ENCODE measurements around the gene SNED1. TPM values are rescaled to one million over a fixed set of nuclear protein-coding genes. Genes with fewer than 3 reads are reported as not detected.

The SNED1 gene
- polyA plus RNA-seq, 3 donors: 0.02 to 3.4 (median 0.12) TPM

GRCh38 chr2:241099246-241099645, 100.8 kb downstream of the SNED1 start:
- intact Hi-C loops (cut with micrococcal nuclease): no loop called here
- Histone ChIP-seq H3K36me3 (replicated peaks in 1 of 2; ENCODE audit: control insufficient read depth in 1 of 2, insufficient read depth in 2 of 2, low read length in 2 of 2) (peaks cover 53 to 60% of the 10 kb centered on the region in 2 donors), H4K20me1 (ENCODE audit: insufficient read depth, low read length) (peaks cover 29% of the 10 kb centered on the region), H3K4me1 (ENCODE audit: control insufficient read depth in 1 of 2, insufficient read depth in 2 of 2, low read length in 2 of 2) (peaks cover 16 to 24% of the 10 kb centered on the region in 2 donors), H3K4me2 (replicated peaks; ENCODE audit: extremely low read depth, low read length, poor library complexity, severe bottlenecking) (no peak overlapping the region), H3K4me3 (replicated peaks in 1 of 3; ENCODE audit: low read depth in 2 of 3, low read length in 3 of 3) (no peak overlapping the region), H3K9ac (ENCODE audit: insufficient read depth, low read length, poor library complexity, severe bottlenecking) (no peak overlapping the region), H2AFZ (ENCODE audit: insufficient read depth, low read depth, low read length, poor library complexity, severe bottlenecking) (no peak overlapping the region), H3K79me2 (ENCODE audit: insufficient read depth, low read length) (peaks cover 42% of the 10 kb centered on the region), H3K9me3 (replicated peaks in 1 of 2; ENCODE audit: control insufficient read depth in 1 of 2, insufficient read depth in 1 of 2, low read length in 2 of 2) (no peaks in the 10 kb centered on the region), H3K27ac (ENCODE audit: low read depth in 1 of 2, low read length in 2 of 2) (no peak overlapping the region), H3K27me3 (ENCODE audit: control insufficient read depth in 2 of 2, insufficient read depth in 2 of 2, low read length in 2 of 2) (no peaks in the 10 kb centered on the region)
- Mint-ChIP-seq H3K4me3 (no peak overlapping the region), H3K36me3 (peaks cover 47 to 50% of the 10 kb centered on the region in 2 donors), H3K27ac (no peak overlapping the region), H3K27me3 (ENCODE audit: low read depth in 3 of 3) (peaks cover 0 to 6% (median 0%) of the 10 kb centered on the region in 3 donors), H3K4me1 (peaks cover 26% of the 10 kb centered on the region), H3K9me3 (no peaks in the 10 kb centered on the region)
- 98% methylated on average over 5 of the region's 5 CpGs for WGBS (ENCODE audit: insufficient coverage)
- no peak for DNase-seq
- TF ChIP-seq, protein P1, sequence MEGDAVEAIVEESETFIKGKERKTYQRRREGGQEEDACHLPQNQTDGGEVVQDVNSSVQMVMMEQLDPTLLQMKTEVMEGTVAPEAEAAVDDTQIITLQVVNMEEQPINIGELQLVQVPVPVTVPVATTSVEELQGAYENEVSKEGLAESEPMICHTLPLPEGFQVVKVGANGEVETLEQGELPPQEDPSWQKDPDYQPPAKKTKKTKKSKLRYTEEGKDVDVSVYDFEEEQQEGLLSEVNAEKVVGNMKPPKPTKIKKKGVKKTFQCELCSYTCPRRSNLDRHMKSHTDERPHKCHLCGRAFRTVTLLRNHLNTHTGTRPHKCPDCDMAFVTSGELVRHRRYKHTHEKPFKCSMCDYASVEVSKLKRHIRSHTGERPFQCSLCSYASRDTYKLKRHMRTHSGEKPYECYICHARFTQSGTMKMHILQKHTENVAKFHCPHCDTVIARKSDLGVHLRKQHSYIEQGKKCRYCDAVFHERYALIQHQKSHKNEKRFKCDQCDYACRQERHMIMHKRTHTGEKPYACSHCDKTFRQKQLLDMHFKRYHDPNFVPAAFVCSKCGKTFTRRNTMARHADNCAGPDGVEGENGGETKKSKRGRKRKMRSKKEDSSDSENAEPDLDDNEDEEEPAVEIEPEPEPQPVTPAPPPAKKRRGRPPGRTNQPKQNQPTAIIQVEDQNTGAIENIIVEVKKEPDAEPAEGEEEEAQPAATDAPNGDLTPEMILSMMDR (IDR thresholded peaks at IDR 0.05): no peak

DNA sequence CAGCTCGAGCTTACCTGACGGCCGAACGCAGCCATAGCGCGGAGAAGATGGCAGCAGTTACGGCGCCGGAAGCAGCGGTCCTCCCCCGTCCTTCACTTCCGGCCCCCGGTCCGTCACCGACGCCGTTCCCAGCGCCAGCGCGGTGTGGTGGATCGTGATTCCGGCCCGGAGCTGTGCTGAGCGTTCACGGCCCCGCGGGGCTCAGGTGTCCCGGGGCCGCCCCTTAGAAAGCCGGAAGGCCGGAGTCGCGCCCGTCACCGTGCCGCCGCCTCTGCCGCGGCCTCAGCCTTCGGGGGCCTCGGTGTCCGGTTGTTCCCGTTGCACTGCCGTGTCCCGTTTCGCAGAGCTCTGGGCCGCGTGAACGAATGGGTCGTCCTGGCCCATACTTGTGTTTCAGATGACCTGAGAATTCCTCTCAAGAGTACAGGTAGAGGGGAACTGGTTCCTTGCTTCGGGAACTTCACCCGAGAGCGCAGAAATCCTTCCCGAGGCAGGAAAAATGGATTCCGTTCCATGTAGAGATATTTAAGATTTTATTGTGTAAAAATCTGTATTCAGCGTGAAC, 103.9 kb downstream of the SNED1 start, which contains the start of gene MTERF4:
Gene MTERF4 (minus strand): TSS at position 49 of the 565 bp plus-strand sequence. CDS start 14 bp downstream, at position 35.
- peak within 1 kb of the TSS; percentile 91 to 97 for H3K4me3 Mint-ChIP-seq
- peaks cover 26% of the 10 kb centered on the region for H3K4me1 Mint-ChIP-seq
- Histone ChIP-seq H3K27me3 (ENCODE audit: control insufficient read depth in 2 of 2, insufficient read depth in 2 of 2, low read length in 2 of 2) (no peaks in the 10 kb centered on the region), H3K9ac (ENCODE audit: insufficient read depth, low read length, poor library complexity, severe bottlenecking) (peak within 1 kb of the TSS; percentile 85), H2AFZ (ENCODE audit: insufficient read depth, low read depth, low read length, poor library complexity, severe bottlenecking) (peak within 1 kb of the TSS; percentile 95), H3K9me3 (replicated peaks in 1 of 2; ENCODE audit: control insufficient read depth in 1 of 2, insufficient read depth in 1 of 2, low read length in 2 of 2) (no peaks in the 10 kb centered on the region), H3K27ac (ENCODE audit: low read depth in 1 of 2, low read length in 2 of 2) (peak within 1 kb of the TSS; percentile 25 to 82), H3K4me3 (replicated peaks in 1 of 3; ENCODE audit: low read depth in 2 of 3, low read length in 3 of 3) (peak within 1 kb of the TSS; percentile 76 to 87 (median 84)), H3K4me1 (ENCODE audit: control insufficient read depth in 1 of 2, insufficient read depth in 2 of 2, low read length in 2 of 2) (peaks cover 16 to 24% of the 10 kb centered on the region in 2 donors), H3K79me2 (ENCODE audit: insufficient read depth, low read length) (peaks cover 42% of the 10 kb centered on the region), H3K4me2 (replicated peaks; ENCODE audit: extremely low read depth, low read length, poor library complexity, severe bottlenecking) (peak within 1 kb of the TSS; percentile 85), H4K20me1 (ENCODE audit: insufficient read depth, low read length) (peaks cover 12% of the 10 kb centered on the region), H3K36me3 (replicated peaks in 1 of 2; ENCODE audit: control insufficient read depth in 1 of 2, insufficient read depth in 2 of 2, low read length in 2 of 2) (peaks cover 24 to 29% of the 10 kb centered on the region in 2 donors)
- peak; percentile 67 to 73 (median 73) for DNase-seq
- intact Hi-C loops (cut with micrococcal nuclease): no loop called here
- peak within 1 kb of the TSS; percentile 68 to 94 (median 88) for H3K27ac Mint-ChIP-seq
- WGBS (ENCODE audit: insufficient coverage): under 1% methylated on average over 53 of the region's 56 CpGs
- H3K27me3 Mint-ChIP-seq (ENCODE audit: low read depth in 3 of 3): peaks cover 0 to 6% (median 0%) of the 10 kb centered on the region in 3 donors
- peaks cover 22 to 23% of the 10 kb centered on the region in 2 donors for H3K36me3 Mint-ChIP-seq
- TF ChIP-seq, protein P1 (IDR thresholded peaks at IDR 0.05): no peak
- H3K9me3 Mint-ChIP-seq: no peaks in the 10 kb centered on the region

All from CD14-positive monocyte (primary cell).